ENCODE data around the gene SKIC8.

DNA sequence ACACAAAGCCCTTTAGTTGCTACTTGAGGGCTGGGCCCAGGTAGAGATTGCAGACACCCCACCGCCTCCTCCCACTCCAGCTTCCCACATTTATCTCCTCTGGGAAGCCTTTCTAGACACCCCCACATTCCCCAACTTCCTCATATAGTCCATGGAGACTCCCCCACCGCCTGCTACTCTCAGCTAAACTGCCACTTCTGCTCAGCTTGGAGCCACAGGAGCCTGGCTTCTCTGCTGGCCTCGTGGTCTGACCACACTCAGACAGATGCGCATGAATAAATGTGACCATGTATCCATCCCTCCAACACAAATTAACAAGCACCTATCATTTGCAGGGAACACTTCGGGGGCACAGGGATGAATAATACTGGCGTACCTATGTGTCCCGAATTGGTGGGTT lies 54.5 kb downstream of the SKIC8 start:
- TF ChIP-seq, protein P1, sequence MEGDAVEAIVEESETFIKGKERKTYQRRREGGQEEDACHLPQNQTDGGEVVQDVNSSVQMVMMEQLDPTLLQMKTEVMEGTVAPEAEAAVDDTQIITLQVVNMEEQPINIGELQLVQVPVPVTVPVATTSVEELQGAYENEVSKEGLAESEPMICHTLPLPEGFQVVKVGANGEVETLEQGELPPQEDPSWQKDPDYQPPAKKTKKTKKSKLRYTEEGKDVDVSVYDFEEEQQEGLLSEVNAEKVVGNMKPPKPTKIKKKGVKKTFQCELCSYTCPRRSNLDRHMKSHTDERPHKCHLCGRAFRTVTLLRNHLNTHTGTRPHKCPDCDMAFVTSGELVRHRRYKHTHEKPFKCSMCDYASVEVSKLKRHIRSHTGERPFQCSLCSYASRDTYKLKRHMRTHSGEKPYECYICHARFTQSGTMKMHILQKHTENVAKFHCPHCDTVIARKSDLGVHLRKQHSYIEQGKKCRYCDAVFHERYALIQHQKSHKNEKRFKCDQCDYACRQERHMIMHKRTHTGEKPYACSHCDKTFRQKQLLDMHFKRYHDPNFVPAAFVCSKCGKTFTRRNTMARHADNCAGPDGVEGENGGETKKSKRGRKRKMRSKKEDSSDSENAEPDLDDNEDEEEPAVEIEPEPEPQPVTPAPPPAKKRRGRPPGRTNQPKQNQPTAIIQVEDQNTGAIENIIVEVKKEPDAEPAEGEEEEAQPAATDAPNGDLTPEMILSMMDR (conservative IDR thresholded peaks at IDR 0.05): no peak
- TF ChIP-seq ZFX (IDR thresholded peaks at IDR 0.05): no peak
